ENCODE measurements around the gene ABCC11. TPM values are rescaled to one million over a fixed set of nuclear protein-coding genes. Genes with fewer than 3 reads are reported as not detected.

ABCC11 gene
- total and polyA plus RNA-seq, 2 of the 13 experiments (the other 11 are each of a cell fraction or from before 2014, with no cell fraction given), result 1.0 to 1.4 TPM

DNA sequence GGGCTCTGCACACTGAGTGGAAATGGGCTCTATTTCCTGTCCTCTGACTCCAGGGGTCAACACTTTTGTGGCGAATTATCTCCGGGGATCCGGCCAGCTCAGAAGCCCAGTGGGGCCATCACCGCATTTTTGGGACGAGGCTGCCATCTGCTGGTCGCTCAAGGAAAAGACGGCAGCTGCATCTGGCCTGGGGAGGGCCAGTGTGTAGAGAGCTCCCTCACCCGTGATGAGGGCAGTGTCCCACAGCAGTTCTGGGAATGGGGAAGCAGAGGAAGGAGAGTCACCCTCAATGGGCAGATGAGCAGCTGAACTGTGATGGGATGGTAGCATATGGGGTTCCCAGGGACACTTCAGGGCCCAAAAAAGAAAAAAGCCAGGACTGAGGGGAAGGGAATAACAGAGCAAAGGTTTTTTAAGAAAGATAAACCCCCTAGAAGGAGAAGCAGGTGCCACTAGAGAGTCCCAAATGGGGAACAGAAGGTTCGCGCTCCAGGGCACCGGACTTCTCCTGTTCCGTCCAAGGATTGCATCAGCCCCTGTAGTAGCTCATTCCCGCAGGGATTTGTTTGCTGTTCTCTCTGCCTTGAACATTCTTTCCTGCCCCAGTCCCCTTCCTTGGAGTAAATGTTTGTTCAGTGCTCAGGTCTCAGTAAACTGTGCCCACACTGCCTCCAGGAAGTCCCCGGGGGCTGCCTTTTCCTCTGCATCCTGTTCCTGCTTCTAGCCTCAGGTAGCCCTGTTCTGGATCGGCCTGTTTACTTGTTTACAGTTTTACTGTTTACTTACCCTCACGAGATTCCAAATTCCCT lies 82.2 kb downstream of the ABCC11 start (continued):
- TF ChIP-seq THYN1 (CRISPR knock-in tag; IDR thresholded peaks at IDR 0.05; ENCODE audit: borderline replicate concordance, low read depth) (peak; percentile 67; the same call in 1 of the 2 replicates), ZNF335 (CRISPR knock-in tag; IDR thresholded peaks at IDR 0.05) (0 out of 2 replicates have a peak, but pooled peaks have one; percentile 21), ZNF3 (CRISPR knock-in tag; IDR thresholded peaks at IDR 0.05) (peak; percentile 90), ZNF280B (CRISPR knock-in tag; IDR thresholded peaks at IDR 0.05; ENCODE audit: borderline replicate concordance) (no peak), SOX6 (IDR thresholded peaks at IDR 0.05) (no peak), SOX6 (CRISPR knock-in tag; IDR thresholded peaks at IDR 0.05) (peak; percentile 79; the same call in 1 of the 2 replicates), ZNF318 (CRISPR knock-in tag; IDR thresholded peaks at IDR 0.05) (no peak), ZBTB37 (CRISPR knock-in tag; IDR thresholded peaks at IDR 0.05) (no peak)
- TF ChIP-seq, protein P1, sequence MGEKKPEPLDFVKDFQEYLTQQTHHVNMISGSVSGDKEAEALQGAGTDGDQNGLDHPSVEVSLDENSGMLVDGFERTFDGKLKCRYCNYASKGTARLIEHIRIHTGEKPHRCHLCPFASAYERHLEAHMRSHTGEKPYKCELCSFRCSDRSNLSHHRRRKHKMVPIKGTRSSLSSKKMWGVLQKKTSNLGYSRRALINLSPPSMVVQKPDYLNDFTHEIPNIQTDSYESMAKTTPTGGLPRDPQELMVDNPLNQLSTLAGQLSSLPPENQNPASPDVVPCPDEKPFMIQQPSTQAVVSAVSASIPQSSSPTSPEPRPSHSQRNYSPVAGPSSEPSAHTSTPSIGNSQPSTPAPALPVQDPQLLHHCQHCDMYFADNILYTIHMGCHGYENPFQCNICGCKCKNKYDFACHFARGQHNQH (CRISPR knock-in tag; IDR thresholded peaks at IDR 0.05), result peak; percentile 68
- TF ChIP-seq, protein P2, sequence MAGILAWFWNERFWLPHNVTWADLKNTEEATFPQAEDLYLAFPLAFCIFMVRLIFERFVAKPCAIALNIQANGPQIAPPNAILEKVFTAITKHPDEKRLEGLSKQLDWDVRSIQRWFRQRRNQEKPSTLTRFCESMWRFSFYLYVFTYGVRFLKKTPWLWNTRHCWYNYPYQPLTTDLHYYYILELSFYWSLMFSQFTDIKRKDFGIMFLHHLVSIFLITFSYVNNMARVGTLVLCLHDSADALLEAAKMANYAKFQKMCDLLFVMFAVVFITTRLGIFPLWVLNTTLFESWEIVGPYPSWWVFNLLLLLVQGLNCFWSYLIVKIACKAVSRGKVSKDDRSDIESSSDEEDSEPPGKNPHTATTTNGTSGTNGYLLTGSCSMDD (CRISPR knock-in tag; IDR thresholded peaks at IDR 0.05), result no peak

Measured in HepG2 (cell line).